WI38 (cell line): ENCODE results near the gene HPGDS.
A peak's percentile ranks its signal among the peaks of the same experiment; 100 is the strongest.
"Not testable (repeated sequence)": the region's sequence is repeated elsewhere in the genome, so short reads cannot be mapped to it uniquely, and the experiment has no call there.

Source experiments
- H3K4me3 ChIP-seq: 2 replicates; pipeline ENCODE4 v1.5.1; 2011; ENCODE audit warnings: low read depth, mild to moderate bottlenecking, control low read depth, low read length
- TF ChIP-seq, protein P1 (sequence below): IDR thresholded peaks from 2 replicates; pipeline ENCODE4 v1.5.1; 2012; ENCODE audit warnings: low read depth, mild to moderate bottlenecking, control low read depth, low read length

The HPGDS gene

DNA sequence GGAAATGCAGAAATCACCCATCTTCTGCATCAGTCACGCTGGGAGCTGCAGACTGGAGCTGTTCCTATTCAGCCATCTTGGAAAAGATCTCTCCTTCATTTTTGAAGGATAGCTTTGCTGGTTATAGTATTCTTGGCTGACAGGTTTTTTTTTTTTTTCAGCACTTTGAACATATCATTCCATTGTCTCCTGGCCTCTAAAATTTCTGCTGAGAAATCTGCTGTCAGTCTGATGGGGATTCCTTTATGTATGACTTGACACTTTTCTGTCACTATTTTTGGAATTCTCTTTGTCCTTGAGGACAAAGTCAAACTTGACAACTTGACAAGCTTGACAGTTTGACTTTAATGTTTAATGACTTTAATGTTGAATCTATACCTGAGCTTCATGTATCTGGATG is 16.8 kb downstream of the HPGDS start:
- no peak overlapping the region for H3K4me3 ChIP-seq
- TF ChIP-seq, protein P1, sequence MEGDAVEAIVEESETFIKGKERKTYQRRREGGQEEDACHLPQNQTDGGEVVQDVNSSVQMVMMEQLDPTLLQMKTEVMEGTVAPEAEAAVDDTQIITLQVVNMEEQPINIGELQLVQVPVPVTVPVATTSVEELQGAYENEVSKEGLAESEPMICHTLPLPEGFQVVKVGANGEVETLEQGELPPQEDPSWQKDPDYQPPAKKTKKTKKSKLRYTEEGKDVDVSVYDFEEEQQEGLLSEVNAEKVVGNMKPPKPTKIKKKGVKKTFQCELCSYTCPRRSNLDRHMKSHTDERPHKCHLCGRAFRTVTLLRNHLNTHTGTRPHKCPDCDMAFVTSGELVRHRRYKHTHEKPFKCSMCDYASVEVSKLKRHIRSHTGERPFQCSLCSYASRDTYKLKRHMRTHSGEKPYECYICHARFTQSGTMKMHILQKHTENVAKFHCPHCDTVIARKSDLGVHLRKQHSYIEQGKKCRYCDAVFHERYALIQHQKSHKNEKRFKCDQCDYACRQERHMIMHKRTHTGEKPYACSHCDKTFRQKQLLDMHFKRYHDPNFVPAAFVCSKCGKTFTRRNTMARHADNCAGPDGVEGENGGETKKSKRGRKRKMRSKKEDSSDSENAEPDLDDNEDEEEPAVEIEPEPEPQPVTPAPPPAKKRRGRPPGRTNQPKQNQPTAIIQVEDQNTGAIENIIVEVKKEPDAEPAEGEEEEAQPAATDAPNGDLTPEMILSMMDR = no peak

DNA sequence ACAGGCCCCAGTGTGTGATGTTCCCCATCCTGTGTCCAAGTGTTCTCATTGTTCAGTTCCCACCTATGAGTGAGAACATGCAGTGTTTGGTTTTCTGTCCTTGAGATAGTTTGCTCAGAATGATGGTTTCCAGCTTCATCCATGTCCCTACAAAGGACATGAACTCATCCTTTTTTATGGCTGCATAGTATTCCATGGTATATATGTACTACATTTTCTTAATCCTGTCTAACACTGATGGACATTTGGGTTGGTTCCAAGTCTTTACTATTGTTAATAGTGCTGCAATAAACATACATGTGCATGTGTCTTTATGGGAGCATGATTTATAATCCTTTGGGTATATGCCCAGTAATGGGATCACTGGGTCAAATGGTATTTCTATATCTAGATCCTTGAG is 22.7 kb downstream of the HPGDS start:
- not testable (repeated sequence) for H3K4me3 ChIP-seq

DNA sequence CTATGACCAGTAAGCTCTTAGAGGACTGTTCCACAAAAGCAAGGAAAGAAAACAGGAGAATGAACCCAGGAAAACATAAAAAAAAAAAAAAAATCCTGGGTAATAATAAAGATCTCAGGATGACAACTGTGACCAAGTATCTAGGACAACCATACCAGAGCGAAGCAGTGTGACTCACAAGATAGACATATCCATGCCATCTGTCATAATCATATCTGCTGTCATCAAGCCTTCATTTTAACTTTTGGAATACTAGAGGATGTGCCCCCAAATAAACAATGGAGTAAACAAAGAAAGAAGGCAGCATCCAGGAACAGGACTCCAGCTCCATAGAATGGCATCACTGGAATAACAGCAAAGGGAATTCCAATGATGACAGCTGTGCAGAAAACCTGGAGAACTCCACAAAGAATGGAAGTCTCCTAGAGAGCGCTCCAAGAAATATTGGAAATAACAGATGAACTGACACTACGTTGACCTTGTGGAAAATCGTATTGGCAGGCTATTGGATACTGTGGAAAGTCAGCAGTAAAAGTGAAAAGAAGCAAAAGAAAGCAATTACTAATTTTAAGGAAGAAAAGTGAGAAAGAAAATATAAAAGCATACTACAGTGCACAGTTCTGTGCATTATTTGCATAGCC is 35.3 kb downstream of the HPGDS start:
- TF ChIP-seq, protein P1 = no peak
- no peak overlapping the region for H3K4me3 ChIP-seq

DNA sequence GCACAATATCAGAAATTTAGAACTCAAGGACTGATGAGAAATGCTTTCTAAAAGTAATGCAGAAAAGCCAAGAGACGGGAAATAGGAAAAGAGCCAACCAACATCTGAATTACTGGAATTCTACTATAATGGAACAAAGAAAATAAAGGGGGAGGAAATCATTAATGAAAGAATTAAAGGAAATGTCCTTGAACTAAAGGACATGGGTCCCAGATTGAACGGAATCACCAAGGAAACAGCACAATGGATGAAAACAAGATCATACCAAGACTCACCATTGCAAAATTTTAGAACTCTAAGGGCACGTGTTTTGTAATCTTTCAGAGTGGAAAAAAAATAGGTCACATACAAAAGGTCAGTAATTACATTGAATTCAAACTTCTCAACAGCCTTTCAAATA is 35.9 kb downstream of the HPGDS start:
- TF ChIP-seq, protein P1 = no peak

DNA sequence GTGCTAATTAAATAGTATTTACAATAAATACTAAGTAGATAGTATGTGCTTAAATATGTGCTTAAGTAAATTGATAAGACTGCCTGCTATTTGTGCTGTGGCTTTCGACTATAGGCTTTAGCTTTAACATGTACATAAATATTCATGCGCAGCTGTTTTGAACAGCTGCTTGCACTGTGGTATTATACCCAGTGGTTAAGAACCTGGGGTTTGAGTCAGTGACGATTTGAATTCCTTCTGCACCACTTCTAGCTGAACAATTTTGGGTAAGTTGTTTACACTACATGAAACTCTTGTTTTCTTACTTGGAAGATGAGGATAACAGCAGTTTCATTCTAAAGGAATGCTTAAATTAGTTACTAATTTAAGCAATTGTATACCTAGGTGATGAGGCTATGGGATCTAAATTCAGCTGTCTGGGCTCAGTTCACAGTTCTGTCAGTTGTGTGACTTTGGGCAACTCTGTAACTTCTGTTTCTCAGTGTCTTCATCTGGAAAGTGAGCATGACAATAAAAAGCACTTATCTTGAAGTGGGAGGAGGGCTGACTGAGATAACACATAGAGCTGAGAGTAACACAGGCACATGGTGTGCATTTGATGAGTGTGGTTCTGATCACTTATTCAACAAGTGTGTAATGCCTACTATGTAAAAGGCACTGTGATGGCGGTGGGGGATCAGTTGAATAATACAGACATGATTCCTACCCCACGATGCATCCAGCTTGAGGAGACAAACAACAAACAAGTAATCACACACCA is 37.0 kb downstream of the HPGDS start:
- TF ChIP-seq, protein P1 = no peak
- no peak overlapping the region for H3K4me3 ChIP-seq

More for the DNA sequence above, 35.9 kb downstream of the HPGDS start:
- no peak overlapping the region for H3K4me3 ChIP-seq

DNA sequence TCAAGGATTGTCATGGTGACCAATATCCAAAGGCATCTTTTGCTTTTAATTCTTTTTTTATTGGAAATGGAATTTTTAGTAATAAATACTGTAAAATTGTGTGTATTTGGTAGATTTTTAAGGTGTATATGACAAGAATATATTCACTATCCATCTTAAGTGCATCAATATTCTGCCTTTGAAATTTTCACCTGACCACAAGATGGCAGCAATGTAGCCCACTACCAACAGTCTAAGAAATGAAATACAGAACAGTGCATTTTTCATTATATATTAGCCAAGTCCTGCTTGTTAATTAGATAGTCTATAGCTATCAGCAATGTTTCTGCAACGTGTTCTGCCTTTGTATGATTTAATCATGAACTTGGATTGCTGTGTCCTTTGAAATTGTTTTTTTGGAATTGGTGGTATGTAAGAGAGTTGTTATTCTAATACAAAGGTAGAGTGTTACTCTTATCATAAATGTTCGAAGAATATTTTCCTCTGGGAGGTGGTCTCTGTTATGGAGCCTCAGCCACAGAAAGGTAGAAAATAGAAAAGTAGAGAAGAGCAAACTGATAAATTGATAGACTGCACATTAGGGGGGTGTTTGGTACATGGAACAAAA is 38.2 kb downstream of the HPGDS start:
- TF ChIP-seq, protein P1 = peak; percentile 22; the same call in 1 of the 2 replicates
- H3K4me3 ChIP-seq = no peak overlapping the region

DNA sequence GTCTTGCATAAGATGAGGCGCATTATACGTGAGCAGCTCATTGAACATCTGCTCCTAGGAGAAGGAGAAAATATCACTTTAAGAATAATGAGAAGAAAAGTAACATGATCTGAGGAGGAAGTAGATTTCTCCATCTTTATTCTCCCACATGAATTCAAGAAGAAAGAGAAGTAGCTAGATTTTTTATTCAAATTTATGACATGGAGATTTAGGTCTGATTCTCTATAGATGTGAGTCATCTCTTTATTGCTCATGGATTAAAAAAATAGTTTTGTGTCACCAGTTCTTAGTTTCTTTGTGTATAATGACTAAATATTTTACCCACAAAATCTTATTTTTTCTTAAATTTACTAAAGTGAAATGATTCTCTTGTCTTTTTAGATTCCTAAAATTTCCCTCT is 40.4 kb downstream of the HPGDS start:
- no peak overlapping the region for H3K4me3 ChIP-seq
- TF ChIP-seq, protein P1 = no peak
